SU-DHL-6 (cell line): ENCODE data around the gene HIVEP3.

Experiments
- H2AFZ ChIP-seq: fragments of 200-600 bp; sonication (generic); 2 replicates; pipeline ENCODE4 v1.6.1; 2014; ENCODE audit warnings: low read depth, mild to moderate bottlenecking, moderate library complexity, mixed read lengths, antibody characterized with exemption, low read length; ENCODE audit not compliant: severe bottlenecking
- H3F3A ChIP-seq: fragments of 200-600 bp; shearing (Covaris generic); 2 replicates; pipeline ENCODE4 v1.6.0; 2016; ENCODE audit warnings: antibody characterized with exemption, mild to moderate bottlenecking; ENCODE audit not compliant: insufficient read depth
- H3K27ac ChIP-seq: fragments of 200-600 bp; sonication (generic); 2 replicates; pipeline ENCODE4 v1.5.1; 2016; ENCODE audit warnings: low read depth, mild to moderate bottlenecking, low read length, moderate library complexity, mixed read lengths
- H3K27me3 ChIP-seq: fragments of 200-600 bp; sonication (generic), shearing (Covaris generic); 2 replicates; pipeline ENCODE4 v1.6.0; 2014; ENCODE audit warnings: mild to moderate bottlenecking, low read length
- H3K36me3 ChIP-seq: fragments of 200-600 bp; sonication (generic); 2 replicates; pipeline ENCODE4 v1.6.1; 2014; ENCODE audit warnings: mild to moderate bottlenecking, low read length, mixed read lengths
- H3K4me2 ChIP-seq: fragments of 300-600, 200-600 bp; shearing (Covaris generic), sonication (generic); 2 replicates; pipeline ENCODE4 v1.6.0; 2014; ENCODE audit warnings: low read length, low read depth, mild to moderate bottlenecking; ENCODE audit not compliant: poor library complexity, severe bottlenecking
- H3K4me3 ChIP-seq: fragments of 200-600 bp; sonication (generic); 2 replicates; pipeline ENCODE4 v1.5.1; 2014; ENCODE audit warnings: antibody characterized with exemption, low read length, mild to moderate bottlenecking, mixed read lengths; ENCODE audit not compliant: insufficient read depth, poor library complexity, severe bottlenecking
- H3K79me2 ChIP-seq: fragments of 200-600 bp; sonication (generic); 2 replicates; pipeline ENCODE4 v1.6.1; 2014; ENCODE audit warnings: mild to moderate bottlenecking, low read length, moderate library complexity; ENCODE audit not compliant: insufficient read depth
- H3K9ac ChIP-seq: fragments of 200-600 bp; sonication (generic); 2 replicates; pipeline ENCODE4 v1.7.0; 2014; ENCODE audit warnings: mild to moderate bottlenecking, low read length
- H3K9me2 ChIP-seq: fragments of 200-600 bp; sonication (generic); replicated peaks from 2 replicates; pipeline ENCODE4 v1.6.1; 2014; ENCODE audit warnings: low read length; ENCODE audit not compliant: insufficient read depth
- H3K9me3 ChIP-seq: fragments of 200-600 bp; sonication (generic); 2 replicates; pipeline ENCODE4 v1.6.1; 2014; ENCODE audit warnings: low read length, mixed read lengths; ENCODE audit not compliant: insufficient read depth
- H4K20me1 ChIP-seq: fragments of 200-600 bp; sonication (generic); 2 replicates; pipeline ENCODE4 v1.6.1; 2014; ENCODE audit warnings: low read depth, mild to moderate bottlenecking, antibody characterized with exemption, low read length, moderate library complexity, mixed read lengths
- CTCF ChIP-seq: fragments of 200-600 bp; sonication (generic); IDR thresholded peaks from one replicate; pipeline ENCODE4 v1.5.1; 2017; ENCODE audit warnings: antibody characterized with exemption, mild to moderate bottlenecking, low read length, moderate library complexity; ENCODE audit not compliant: insufficient read depth, poor library complexity, severe bottlenecking
- EZH2phosphoT487 ChIP-seq: fragments of 200-600 bp; sonication (generic), shearing (Covaris generic); conservative IDR thresholded peaks from 2 replicates; pipeline ENCODE4 v1.6.1; 2018; ENCODE audit warnings: mild to moderate bottlenecking, antibody characterized with exemption, low read length, moderate library complexity, mixed read lengths

Gene HIVEP3

GRCh38 chr1:41532206-41532975 lies 386.3 kb downstream of the HIVEP3 start:
- Histone ChIP-seq H3K9me2 (no peaks in the 10 kb centered on the region), H3K79me2 (no peaks in the 10 kb centered on the region), H3K9me3 (no peaks in the 10 kb centered on the region), H4K20me1 (no peaks in the 10 kb centered on the region), H3K4me3 (no peak overlapping the region), H3K27ac (no peak overlapping the region), H3K9ac (no peak overlapping the region), H3F3A (0 out of 2 replicates have a peak, but pooled peaks cover under 1% of the 10 kb centered on the region), H3K27me3 (no peaks in the 10 kb centered on the region), H3K36me3 (no peaks in the 10 kb centered on the region), H3K4me2 (no peak overlapping the region), H2AFZ (no peak overlapping the region)
- TF ChIP-seq EZH2phosphoT487 (no peak), CTCF (no peak)

GRCh38 chr1:41530411-41530810 lies 388.3 kb downstream of the HIVEP3 start:
- no peak overlapping the region for H3K4me2 ChIP-seq
- H3K9me3 ChIP-seq = no peaks in the 10 kb centered on the region
- no peaks in the 10 kb centered on the region for H3K9me2 ChIP-seq
- H3K27me3 ChIP-seq = no peaks in the 10 kb centered on the region
- no peak overlapping the region for H3K9ac ChIP-seq
- no peak overlapping the region for H2AFZ ChIP-seq
- H3K4me3 ChIP-seq = no peak overlapping the region
- TF ChIP-seq EZH2phosphoT487 (no peak), CTCF (no peak)
- no peaks in the 10 kb centered on the region for H3F3A ChIP-seq
- no peaks in the 10 kb centered on the region for H3K36me3 ChIP-seq
- H3K79me2 ChIP-seq = no peaks in the 10 kb centered on the region
- no peaks in the 10 kb centered on the region for H4K20me1 ChIP-seq
- no peak overlapping the region for H3K27ac ChIP-seq

GRCh38 chr1:41529621-41530395 lies 388.9 kb downstream of the HIVEP3 start:
- H3K36me3 ChIP-seq = no peaks in the 10 kb centered on the region
- H3K9me3 ChIP-seq = no peaks in the 10 kb centered on the region
- no peaks in the 10 kb centered on the region for H3K27me3 ChIP-seq
- H3K9me2 ChIP-seq = no peaks in the 10 kb centered on the region
- no peaks in the 10 kb centered on the region for H4K20me1 ChIP-seq
- H2AFZ ChIP-seq = no peak overlapping the region
- H3F3A ChIP-seq = no peaks in the 10 kb centered on the region
- no peak overlapping the region for H3K9ac ChIP-seq
- no peak overlapping the region for H3K4me2 ChIP-seq
- H3K4me3 ChIP-seq = no peak overlapping the region
- TF ChIP-seq EZH2phosphoT487 = no peak
- no peak for TF ChIP-seq CTCF
- no peak overlapping the region for H3K27ac ChIP-seq
- H3K79me2 ChIP-seq = no peaks in the 10 kb centered on the region
